ENCODE measurements around the gene EGF.

DNA sequence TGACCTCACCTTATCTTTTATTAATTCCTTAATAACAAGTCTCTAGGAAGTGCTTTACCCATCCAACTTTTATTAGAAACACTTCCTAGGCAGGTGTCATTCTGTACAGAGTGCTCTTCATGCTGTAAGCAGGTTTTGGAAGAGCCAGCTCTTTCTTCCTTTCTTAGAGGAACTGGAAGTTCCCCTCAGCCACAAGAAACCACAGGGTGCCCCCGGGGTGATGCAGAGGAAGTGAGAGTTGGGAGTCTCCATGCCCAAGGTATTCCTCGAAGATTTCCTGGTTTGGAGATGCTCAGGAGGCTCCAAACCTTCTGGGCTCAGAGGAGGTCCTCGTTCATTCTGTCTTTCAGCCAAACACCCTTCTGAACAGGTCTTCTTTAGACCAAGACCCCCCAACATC is 83.8 kb downstream of the EGF start:
- no peak for TF ChIP-seq POLR2AphosphoS5 (IDR thresholded peaks at IDR 0.05)
- TF ChIP-seq, protein P1, sequence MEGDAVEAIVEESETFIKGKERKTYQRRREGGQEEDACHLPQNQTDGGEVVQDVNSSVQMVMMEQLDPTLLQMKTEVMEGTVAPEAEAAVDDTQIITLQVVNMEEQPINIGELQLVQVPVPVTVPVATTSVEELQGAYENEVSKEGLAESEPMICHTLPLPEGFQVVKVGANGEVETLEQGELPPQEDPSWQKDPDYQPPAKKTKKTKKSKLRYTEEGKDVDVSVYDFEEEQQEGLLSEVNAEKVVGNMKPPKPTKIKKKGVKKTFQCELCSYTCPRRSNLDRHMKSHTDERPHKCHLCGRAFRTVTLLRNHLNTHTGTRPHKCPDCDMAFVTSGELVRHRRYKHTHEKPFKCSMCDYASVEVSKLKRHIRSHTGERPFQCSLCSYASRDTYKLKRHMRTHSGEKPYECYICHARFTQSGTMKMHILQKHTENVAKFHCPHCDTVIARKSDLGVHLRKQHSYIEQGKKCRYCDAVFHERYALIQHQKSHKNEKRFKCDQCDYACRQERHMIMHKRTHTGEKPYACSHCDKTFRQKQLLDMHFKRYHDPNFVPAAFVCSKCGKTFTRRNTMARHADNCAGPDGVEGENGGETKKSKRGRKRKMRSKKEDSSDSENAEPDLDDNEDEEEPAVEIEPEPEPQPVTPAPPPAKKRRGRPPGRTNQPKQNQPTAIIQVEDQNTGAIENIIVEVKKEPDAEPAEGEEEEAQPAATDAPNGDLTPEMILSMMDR (IDR thresholded peaks at IDR 0.05), result no peak
